GM12892 (cell line): ENCODE results near the gene CAMK1D.

ENCODE experiments used
- DNase-seq: peaks from one replicate; pipeline ENCODE4 v3.0.0; 2011; ENCODE audit not compliant: insufficient read length
- FAIRE-seq: peaks from 2 replicates; lab custom pipeline; 2011; peaks lifted over from hg19 to GRCh38; lab: Jason Lieb, UNC
- POLR2A ChIP-seq: IDR thresholded peaks from 2 replicates; pipeline ENCODE4 v1.6.1; 2011; ENCODE audit warnings: low read depth, low read length, control low read depth
- POLR2AphosphoS5 ChIP-seq: IDR thresholded peaks from 2 replicates; pipeline ENCODE4 v1.6.1; 2011; ENCODE audit warnings: low read depth, low read length, control low read depth
- TAF1 ChIP-seq: IDR thresholded peaks from 2 replicates; pipeline ENCODE4 v1.6.1; 2011; ENCODE audit warnings: low read depth, mild to moderate bottlenecking, control low read depth, low read length, borderline replicate concordance

Gene CAMK1D

GRCh38 chr10:12787297-12787696 lies 437.9 kb downstream of the CAMK1D start:
- DNase-seq (no peak), FAIRE-seq (no peak)
- no peak for TF ChIP-seq POLR2AphosphoS5

GRCh38 chr10:12788277-12788676 lies 438.9 kb downstream of the CAMK1D start:
- FAIRE-seq (no peak), DNase-seq (no peak)
- TF ChIP-seq POLR2AphosphoS5 (no peak), POLR2A (no peak), TAF1 (no peak)

GRCh38 chr10:12790270-12790669 lies 440.9 kb downstream of the CAMK1D start:
- FAIRE-seq (no peak), DNase-seq (no peak)
- TF ChIP-seq POLR2AphosphoS5 (no peak), POLR2A (no peak), TAF1 (no peak)

GRCh38 chr10:12791728-12792127 lies 442.4 kb downstream of the CAMK1D start:
- TF ChIP-seq TAF1 (no peak), POLR2AphosphoS5 (no peak), POLR2A (no peak)
- FAIRE-seq = no peak
- no peak for DNase-seq

- TF ChIP-seq TAF1 (no peak), POLR2A (no peak), POLR2AphosphoS5 (no peak)
- FAIRE-seq (no peak), DNase-seq (no peak)
These were observed 443.7 kb downstream of the CAMK1D start for GRCh38 chr10:12792889-12793556.

- DNase-seq (no peak), FAIRE-seq (no peak)
- TF ChIP-seq POLR2AphosphoS5 = no peak
- TF ChIP-seq TAF1 = no peak
- TF ChIP-seq POLR2A = no peak
These were observed 446.2 kb downstream of the CAMK1D start for GRCh38 chr10:12795315-12796110.

GRCh38 chr10:12796401-12797160 lies 447.2 kb downstream of the CAMK1D start:
- DNase-seq (no peak), FAIRE-seq (no peak)
- TF ChIP-seq POLR2A = no peak
- no peak for TF ChIP-seq POLR2AphosphoS5
- TF ChIP-seq TAF1 = no peak

GRCh38 chr10:12797471-12798262 lies 448.3 kb downstream of the CAMK1D start:
- no peak for DNase-seq
- TF ChIP-seq POLR2AphosphoS5 (no peak), TAF1 (no peak), POLR2A (no peak)
- no peak for FAIRE-seq

GRCh38 chr10:12799144-12799543 lies 449.8 kb downstream of the CAMK1D start:
- TF ChIP-seq POLR2A (no peak), TAF1 (no peak)
- no peak for FAIRE-seq

GRCh38 chr10:12799714-12800113 lies 450.4 kb downstream of the CAMK1D start:
- FAIRE-seq (no peak), DNase-seq (no peak)

More at GRCh38 chr10:12799144-12799543, 449.8 kb downstream of the CAMK1D start:
- no peak for DNase-seq

GRCh38 chr10:12800302-12800701 lies 451.0 kb downstream of the CAMK1D start:
- DNase-seq = no peak
- no peak for FAIRE-seq
- no peak for TF ChIP-seq POLR2AphosphoS5
- TF ChIP-seq TAF1 = no peak
- TF ChIP-seq POLR2A = no peak

More at GRCh38 chr10:12799714-12800113, 450.4 kb downstream of the CAMK1D start:
- no peak for TF ChIP-seq POLR2AphosphoS5
- TF ChIP-seq TAF1 = no peak
- TF ChIP-seq POLR2A = no peak
